ENCODE measurements around the gene TRPM1.
"Not testable (repeated sequence)": the region's sequence is repeated elsewhere in the genome, so short reads cannot be mapped to it uniquely, and the experiment has no call there.

Gene TRPM1

DNA sequence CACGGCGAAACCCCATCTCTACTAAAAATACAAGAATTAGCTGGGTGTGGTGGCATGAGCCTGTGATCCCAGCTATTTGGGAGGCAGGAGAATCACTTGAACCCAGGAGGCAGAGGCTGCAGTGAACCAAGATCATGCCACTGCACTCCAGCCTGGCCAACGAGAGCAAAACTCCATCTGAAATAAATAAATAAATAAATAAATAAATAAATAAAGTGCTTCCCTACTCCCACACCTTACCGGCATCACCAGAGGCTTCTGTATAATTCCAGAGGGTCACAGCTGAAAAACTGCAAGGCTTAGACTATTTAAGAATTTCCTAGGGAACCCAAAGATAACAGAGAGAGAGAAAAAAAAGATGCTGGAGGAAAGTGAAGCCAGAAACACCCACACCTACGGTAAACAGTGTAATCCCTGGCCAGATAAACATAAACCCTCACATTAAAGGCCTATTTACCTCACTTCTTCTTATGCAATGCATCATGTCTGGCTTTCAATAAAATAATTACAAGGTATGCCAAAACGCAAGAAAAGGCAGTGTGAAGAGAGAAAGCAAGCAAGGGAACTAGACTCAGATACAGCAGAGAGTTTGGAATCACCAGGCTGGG, 15.0 kb upstream of the TRPM1 start:
- no peak for DNase-seq

DNA sequence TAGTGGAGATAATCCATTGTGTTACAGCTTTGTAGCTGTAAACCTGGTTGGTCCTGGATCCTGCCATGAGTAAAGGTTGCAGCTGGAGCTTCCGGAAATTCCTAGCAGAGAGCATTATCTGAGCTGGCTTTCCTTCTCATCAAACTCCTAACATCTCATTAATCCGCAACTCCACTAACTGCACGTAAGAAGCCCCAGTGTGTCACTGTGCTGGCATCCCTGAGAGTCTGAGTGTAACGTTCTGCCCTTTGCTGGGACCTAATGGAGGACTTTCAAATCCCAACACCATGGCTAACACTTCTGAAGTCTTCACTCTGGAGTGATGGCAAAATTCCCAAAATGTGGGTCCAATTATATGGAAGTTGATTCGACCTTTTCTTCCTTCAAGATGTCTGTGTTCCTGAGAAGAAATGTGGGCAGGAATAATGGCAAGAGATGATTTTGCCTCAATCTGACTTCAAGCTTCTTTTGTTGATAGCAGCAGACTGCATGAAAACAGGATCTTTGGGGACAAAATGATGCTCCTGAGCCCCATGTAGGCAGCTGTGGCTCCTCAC, 9.6 kb upstream of the TRPM1 start:
- DNase-seq = no peak

DNA sequence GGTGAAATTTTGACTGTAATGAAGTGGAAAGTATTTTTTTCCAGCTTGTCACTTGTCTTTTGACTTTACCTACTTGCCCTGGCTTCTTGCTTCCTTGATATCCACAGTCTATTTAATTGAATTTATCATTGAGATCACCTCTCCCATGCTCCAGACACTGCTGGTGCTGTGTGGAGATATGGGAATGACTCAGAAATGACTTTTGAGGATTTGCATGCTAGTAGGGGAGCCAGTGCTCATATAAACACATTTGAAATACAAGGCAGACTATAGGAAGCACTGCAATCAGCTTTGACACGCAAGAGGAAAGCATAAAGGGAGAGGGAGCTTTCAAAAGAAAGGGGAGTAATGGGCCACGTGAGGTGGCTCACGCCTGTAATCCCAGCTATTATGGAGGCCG, 7.3 kb upstream of the TRPM1 start:
- no peak for DNase-seq

DNA sequence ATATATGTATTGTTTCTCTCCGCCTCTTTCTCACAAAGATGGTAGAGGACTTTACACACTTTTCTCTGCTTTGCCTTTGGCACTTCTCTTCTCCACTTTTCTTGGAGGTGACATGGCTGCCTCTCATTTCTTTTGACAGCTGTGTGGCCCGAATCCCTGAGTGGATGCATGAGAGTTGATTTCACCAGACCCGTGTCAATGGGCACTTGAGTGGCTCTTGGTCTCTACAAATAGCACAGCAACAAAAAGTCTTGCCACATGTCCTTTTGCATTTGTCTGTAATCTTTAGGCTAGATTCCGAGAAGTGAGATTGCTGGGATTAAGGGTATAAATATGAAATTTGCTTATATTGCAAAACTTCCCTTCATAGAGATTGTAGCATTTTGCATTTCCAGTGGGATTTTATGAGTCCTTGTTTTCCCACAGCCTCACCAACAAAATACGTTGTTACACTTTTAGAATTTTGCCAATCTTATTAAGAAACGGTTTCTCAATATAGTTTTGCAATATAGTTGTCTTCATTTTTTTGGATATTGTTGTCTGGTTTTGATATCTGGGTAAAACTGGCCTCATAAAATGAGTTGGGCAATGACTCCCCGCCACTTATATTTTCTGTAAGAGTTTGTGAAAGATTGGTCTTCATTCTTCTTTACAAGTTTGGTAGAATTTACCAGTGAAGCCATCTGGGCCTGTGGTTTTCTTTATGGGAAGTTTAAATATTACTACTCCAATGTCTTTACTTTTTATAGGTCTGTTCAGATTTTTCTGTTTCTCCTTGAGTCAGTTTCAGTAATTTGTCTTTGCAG, 5.2 kb upstream of the TRPM1 start:
- no peak for DNase-seq

DNA sequence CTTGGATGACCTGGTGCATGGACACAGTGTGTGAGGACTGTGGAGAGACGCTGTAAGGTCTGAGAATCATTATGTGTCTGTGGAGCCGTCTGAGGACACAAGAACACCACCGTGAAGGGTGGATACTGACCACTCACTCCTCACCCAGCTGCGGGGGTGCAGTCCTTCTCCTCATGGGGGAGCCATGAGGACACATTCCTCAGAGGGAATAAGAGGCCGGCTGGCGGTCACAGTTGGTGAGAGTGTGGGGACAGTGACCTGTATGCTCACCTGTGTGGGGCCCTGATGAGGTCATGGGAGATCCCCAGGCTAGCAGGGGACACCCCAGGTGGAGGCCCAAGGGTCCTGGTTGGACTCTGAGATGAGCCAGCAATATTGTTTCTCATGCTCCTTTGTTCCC, 2.5 kb upstream of the TRPM1 start:
- DNase-seq = no peak

DNA sequence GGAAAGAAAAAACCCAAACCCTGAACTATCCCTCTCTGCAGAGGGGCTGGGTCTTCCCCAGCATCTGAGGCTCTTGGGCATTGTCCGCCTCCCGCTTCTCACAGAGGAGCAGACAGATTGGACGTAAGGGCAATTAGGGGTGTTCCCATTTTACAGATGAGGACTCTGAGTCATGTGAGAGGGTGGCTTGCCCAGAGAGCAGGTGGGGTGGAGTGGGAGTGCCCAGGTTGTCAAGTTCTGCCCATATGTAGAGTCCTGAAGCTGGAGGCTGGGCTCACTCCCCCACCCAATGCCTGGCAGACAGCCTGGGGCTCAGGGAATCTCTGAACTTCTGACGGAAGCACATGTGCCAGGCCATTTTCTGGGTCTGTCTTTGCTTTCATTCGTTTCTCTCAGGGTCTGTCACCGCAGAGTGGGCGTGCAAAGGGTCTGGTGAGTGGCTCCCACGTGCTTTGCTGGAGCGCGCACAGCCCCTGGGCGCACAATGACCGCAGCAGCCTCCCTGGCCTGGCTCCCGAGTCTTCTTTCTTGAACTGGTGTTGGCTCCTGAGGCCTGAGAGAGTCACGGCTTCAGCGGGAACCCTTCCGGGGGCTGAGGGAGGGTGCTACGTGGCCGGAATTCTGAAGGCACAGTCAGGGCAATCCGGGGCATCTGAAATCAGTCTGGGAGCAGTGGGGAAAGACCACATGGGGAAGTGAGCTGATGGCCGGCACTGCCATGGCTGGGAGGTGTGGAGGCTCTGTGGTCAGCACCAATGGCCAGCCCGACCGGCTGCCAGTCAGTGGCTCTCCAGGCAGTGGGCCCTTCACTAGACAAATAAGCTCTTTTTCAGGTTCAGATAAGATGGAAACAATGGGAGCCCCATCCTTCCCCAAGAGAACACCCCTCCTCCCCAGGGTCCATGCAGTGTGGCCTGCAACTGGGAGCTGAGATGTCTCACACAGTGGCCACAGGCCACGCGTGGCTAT, 1.1 kb upstream of the TRPM1 start:
- no peak for DNase-seq

DNA sequence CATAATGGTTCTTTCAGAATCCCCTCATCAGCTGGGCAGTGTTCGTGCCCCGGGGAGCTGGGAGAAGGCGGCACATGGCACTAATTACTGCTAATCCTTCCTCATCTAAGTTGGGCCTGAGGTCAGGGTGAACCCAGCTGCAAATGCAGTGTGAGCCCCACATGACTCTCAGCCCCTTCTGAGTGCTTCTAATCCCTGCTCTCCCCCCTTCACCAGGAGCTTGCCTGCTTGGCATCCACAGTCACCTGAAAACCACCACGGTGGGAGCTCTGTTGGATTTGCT, 455 bp upstream of the TRPM1 start:
- DNase-seq = no peak

DNA sequence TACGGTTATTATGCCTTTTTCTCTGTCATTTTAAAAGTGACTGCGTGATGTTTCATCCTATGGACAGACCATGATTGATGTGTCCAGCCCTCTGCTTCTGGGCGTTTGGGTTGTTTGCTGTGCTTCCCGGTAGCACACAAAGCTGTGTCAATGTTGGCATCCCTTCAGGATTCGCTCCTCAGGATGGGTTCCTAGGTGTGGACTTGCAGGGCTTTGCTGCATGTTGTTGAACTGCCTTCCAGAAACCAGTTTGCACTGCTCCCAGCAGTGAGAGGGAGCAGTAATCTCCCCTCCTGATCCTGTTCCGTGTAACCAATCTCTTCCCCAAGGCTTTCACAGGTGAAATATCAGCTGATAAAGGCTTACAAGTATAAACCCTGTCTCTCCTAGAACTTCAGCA, 787 bp downstream of the TRPM1 start:
- DNase-seq = no peak

DNA sequence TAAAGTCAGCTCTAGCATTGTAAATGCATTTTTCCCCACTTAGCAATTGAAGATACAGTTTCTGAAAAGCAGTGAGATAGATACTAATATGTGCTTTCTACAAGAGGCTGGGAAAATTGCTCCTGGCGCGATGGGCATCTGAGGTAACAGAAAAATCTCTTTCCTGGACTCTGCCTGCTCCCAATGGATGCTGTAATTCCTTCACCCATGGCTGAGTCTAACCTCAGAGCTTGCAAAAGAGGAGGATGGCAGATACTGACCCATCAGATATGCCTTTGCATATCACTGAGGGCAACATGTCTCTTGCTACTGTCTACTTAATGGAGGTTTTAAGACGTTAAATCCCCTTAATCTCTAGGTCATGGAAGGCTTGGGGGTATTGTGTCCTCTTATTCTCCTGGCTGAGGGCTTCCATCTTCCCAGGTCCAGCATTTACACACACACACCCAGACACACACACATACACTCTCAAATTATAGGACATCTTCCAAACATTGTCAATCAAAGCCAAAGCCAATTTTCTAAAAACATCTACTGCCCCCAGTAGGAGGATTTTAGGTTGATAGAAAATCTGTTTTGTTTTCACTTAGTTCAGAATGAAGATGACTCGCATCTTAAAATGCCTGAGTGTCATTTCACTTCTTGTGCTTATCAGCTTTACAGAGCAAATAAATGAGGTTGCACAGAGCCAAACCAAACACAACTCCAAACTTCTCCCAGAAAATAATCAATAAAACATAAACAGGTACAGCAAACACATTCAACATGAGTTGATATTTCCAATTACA, 2.4 kb downstream of the TRPM1 start:
- no peak for DNase-seq

DNA sequence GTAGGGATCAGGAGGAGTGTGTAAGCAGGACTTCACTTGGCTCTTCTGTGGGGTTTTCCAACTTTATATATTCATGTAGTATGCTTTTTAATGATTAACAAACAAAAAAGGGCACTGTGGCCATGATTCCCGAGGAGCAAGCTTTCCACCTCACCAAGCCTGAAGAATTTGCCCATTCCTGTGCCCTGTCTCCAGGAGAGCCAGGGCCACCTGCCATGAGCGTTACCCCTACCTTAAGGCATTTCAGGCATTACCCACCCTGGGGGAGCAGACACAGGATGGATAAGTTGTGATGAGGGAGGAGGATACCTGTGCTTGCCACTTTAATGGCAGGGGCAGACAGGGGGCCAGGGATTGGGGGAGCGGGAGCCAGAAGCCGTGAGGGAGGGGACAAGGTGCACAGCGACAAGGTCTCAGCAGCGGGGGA, 3.0 kb downstream of the TRPM1 start:
- DNase-seq = no peak

DNA sequence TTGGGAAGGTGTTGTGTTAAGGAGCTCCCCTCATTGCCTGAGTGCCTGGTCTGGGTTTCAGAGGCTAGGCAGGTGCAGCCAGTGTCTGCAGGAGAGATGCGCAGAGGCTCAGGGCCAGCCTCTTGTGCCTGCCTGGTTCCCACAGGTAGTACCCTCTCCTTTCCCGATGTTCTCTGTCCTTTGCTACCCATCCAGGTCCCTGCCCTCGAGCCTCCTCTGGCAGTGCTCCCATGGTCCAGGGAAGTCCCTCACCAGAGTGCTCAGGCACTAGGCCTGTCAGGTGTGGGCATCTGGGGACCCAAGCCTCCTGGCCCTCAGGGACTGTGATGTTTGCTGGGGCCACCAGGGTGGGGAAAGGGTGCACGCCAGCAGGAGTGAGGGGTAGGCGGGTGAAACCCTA, 5.0 kb downstream of the TRPM1 start:
- DNase-seq = no peak

DNA sequence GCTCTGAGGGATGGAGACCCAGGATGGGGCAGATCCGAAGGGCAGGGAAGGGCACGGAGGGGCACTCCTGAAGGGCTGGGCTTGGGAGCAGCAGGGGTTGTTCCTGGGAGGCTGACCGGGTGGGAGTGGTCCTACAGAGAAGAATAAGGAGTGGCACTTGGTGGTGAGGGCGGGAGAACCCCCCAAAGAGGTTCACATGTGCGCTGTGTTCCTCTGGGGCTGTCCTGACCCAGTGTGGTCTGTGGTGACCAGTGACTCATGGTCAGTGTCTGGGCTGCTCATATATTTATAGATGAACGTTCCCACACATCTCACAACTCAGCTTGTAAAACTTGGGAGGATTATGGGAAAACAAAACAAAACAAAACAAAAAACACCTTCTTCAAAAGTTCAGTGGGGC, 10.0 kb downstream of the TRPM1 start:
- DNase-seq = no peak

DNA sequence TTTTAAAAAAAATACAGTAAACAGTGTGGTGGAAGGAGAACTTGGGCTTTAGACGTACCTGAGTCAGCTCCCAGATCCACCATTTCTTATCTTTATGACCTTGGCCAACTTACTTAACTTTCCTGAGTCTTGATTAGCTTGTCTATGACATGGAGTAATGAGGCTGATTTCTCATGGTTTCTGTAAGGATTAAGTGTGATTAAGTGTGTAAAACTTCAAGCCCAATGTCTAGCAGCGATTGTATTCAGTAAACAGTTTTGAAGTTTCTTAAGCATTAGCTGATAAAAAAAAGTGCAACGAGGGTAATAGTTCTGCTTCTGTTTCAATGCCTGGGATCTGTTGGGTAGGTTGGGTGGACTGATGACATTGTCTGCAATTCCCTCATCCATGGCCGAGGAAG, 10.8 kb downstream of the TRPM1 start:
- no peak for DNase-seq

DNA sequence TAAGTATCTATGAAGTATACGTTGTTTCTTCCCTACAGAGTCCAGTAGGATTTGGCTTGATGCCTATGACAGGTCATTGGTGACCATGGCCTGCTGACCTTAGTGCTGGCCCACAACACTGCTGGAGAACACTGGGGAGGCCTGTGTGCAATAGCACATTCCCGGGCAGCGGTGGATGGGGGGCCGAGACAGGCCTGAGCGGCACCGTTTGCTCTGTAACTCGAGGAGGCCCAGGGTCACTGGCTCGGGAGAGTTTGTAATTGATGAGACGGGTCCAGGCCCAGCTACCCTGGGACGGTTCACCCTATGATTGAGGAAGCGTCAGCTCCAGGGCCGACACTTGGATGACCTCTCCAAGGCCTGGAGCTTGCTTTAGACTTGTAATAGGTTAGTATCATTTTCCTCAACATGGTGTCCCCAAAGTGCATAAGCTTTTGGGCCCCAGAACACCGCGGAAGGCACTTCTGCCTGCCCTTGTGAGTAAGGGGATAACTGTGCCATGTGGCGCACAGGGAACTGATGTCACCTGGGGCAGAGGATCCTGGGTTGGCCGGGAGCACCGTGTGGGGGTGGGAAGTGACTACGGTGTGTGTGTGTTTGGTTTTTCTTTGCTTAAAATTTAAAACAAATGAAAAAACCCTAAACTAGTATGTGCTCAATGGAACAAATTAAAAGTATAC, 12.0 kb downstream of the TRPM1 start:
- DNase-seq = no peak

DNA sequence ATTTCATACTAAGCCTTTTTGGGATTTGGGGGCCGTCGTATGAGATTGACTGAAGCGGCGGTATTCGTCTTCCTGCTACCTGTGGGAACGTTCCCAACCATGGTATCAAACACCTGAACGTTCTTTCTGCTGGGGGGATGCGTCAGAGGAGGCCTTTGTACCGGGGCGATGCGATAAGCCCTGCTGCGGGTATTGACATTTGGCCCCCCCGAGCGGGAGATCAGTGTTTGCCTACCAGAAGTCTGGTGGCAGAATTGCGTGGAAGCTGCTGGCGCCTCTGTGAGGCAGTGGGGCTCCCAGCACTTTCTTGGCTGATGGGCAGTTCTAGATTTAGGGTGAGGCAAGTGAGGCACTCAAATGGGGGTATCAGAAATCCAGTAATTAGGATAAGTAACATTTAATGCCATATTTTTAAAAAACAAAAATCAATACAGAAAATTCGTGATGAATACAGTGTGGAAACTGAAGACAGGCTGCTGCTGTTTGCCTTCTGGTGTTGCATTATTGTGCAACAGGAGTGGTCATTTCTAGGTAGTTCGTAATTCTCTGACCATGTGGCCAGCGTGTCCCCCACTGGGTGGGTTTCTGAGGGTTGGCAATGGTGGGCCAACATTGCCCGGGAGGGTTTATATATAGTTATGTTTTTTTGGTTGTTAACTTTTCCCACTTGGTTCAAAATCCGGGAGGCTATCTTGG, 12.7 kb downstream of the TRPM1 start:
- no peak for DNase-seq

DNA sequence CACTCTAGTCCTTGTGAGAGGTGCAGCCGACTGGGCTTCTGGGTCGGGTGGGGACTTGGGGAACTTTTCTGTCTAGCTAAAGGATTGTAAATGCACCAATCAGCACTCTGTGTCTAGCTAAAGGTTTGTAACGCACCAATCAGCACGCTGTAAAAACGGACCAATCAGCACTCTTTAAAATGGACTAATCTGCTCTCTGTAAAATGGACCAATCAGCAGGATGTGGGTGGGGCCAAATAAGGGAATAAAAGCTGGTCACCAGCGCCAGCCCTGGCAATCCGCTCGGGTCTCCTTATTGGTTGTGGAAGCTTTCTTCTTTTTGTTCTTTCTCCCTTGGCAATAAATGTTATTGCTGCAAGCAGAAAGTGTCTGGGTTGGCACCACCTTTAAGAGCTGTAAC, 13.5 kb downstream of the TRPM1 start:
- DNase-seq = not testable (repeated sequence)

DNA sequence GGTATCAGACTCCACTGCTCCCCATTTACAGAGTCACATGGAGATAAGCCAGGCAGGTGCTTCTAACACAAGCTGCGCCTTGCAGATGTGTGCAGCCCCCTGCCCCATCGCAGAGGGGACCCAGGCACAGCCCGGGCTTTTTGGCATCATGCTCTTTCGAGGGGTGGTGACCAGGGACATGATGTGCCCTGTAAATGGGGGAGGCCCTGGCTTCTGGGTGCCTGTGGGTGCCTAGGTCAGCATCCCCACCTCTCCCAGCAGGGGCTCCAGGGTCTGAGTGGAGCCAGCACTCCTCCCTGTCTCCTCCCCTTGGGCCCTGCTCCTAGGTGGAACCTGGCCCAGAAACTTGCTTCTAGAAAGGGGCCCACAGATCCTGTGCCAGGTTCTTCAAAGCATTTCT, 15.2 kb downstream of the TRPM1 start:
- DNase-seq = no peak

DNA sequence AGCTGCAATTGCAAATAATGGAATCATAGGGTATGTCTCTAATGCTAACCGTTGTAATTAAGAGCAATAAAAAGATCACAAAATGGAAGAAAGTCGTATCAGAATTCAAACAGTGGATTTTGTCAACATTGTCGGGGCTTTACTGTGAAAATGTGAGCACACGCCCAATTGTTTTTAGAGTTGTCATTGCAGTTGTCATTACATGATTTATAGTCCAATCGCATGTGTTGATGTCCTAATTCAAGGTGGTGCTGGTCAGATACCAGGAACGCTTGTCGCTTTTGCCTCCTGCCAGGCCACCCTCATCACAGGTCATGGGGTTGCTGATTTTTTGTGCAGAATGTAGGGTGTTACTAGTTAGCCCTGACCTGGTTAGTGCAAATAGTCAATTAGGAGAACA, 16.2 kb downstream of the TRPM1 start:
- DNase-seq = no peak

DNA sequence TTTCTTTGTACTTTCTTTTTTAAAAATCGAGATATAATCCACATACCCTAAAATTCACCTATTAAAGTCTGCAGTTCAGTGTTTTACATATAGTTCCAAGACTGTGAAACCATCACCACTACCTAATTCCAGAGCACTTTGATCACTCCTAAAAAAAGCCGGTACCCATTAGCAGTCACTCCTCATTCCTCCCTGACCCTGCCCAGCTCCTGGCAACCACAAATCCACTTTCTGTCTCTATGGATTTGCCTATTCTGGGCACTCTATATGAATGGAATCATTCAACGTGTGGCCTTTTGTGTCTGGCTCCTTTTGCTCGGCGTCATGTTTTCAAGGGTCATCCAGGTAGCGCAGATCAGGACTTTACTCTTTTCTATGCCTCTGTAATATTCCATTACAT, 17.3 kb downstream of the TRPM1 start:
- DNase-seq = no peak

DNA sequence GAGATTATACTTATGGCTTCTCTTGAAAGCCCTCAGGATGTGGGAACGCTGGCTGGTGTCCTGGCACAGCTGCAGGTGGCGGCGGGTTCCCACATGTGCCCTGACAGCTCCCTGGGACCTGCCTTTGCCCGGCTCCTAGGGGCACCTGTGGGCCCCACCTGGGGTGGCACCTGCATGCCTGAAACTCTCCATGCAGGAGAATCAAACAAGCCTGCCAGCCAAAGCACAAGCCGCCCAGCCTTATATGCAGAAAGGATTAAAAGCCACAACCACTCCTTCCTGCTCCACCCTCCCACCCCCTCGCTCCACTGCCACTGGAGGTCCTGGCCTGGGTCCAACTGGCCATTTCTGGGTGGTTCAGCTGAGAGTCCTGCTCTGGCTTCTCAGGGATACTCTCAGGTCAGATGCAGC, 18.1 kb downstream of the TRPM1 start:
- DNase-seq = no peak

DNA sequence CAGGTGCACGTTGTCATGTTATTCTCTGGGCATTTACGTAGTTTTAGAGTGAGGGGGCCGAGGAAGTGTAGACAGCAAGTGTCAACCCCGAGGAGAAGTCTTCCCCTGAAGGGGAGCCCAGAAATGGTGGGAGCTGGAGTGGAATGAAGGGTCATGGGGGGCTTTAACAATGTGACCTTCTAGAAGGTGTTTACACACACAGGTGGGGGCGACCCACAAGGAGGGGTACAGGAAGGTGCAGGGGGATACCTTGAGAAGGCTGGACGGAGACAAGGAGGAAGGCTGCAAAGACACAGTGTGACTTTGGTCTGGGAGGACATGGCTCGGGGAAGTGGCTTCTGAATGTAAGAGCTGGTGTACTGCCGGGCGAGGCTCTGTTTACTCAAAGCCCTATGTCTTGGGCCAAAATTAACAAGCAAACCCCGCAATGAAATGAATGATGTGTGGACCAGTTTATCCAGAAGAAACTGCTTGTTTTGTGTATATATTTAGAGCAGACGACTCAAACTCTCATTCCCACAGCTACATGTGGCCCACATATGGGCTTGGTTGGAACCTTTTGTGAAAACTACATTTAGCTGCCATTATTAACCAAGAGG, 18.7 kb downstream of the TRPM1 start:
- DNase-seq = no peak
